Activated CD4-positive, alpha-beta T cell treated with anti-CD3 and anti-CD28 coated beads, Interleukin-2, amount 10 ng/mL, durations not matched to agents 7 days and 5 days (primary cell): ENCODE data around the gene SAMD5. TPM values are rescaled to one million over a fixed set of nuclear protein-coding genes. Genes with fewer than 3 reads are reported as not detected.

Experiments
- CTCF ChIA-PET: fragments of 350-600 bp; sonication (Branson Sonifier 250); formaldehyde crosslinking; loops from one replicate; lab custom pipeline; 2021; ENCODE audit warnings: antibody characterized with exemption; lab: Charles Lee
- POLR2A ChIA-PET: fragments of 350-600 bp; sonication (Branson Sonifier 250); formaldehyde crosslinking; loops from one replicate; lab custom pipeline; 2021; ENCODE audit warnings: antibody characterized with exemption; lab: Charles Lee
- DNase-seq: peaks from one replicate; pipeline ENCODE4 v3.0.0-alpha.2; 2020
- H3K27ac Mint-ChIP-seq: one replicate; pipeline ENCODE4 v1.8.0; 2021; ENCODE audit warnings: mild to moderate bottlenecking, moderate library complexity, mixed read lengths
- H3K27me3 Mint-ChIP-seq: one replicate; pipeline ENCODE4 v1.8.0; 2021; ENCODE audit warnings: mixed read lengths
- H3K36me3 Mint-ChIP-seq: one replicate; pipeline ENCODE4 v1.8.0; 2021; ENCODE audit warnings: low read depth, mixed read lengths
- H3K4me1 Mint-ChIP-seq: one replicate; pipeline ENCODE4 v1.8.0; 2021; ENCODE audit warnings: mixed read lengths
- H3K4me3 Mint-ChIP-seq: one replicate; pipeline ENCODE4 v1.8.0; 2021; ENCODE audit warnings: mild to moderate bottlenecking, moderate library complexity, mixed read lengths
- H3K9me3 Mint-ChIP-seq: one replicate; pipeline ENCODE4 v1.8.0; 2021; ENCODE audit warnings: mixed read lengths
- total RNA-seq, 2 experiments: library from RNA; stranded (reverse); gene quantifications; one replicate each; pipeline ENCODE4 v1.2.3, GENCODE V29; 2021

Gene SAMD5
- total RNA-seq, 2 experiments from 2014 or later, result not detected

GRCh38 chr6:147508866-147509608 lies 547 bp downstream of the SAMD5 start:
- POLR2A ChIA-PET, result no interaction called here
- Mint-ChIP-seq H3K4me3 (peak overlapping the region; percentile 56), H3K4me1 (peaks cover 13% of the 10 kb centered on the region), H3K27ac (no peak overlapping the region), H3K27me3 (peaks cover 50% of the 10 kb centered on the region), H3K36me3 (no peaks in the 10 kb centered on the region), H3K9me3 (no peaks in the 10 kb centered on the region)
- no peak for DNase-seq
- CTCF ChIA-PET, result no interaction called here

GRCh38 chr6:147509891-147510290 lies 1.4 kb downstream of the SAMD5 start:
- H3K36me3 Mint-ChIP-seq, result no peaks in the 10 kb centered on the region
- H3K27me3 Mint-ChIP-seq, result peaks cover 50% of the 10 kb centered on the region
- H3K4me3 Mint-ChIP-seq, result no peak overlapping the region
- ChIA-PET POLR2A (no interaction called here), CTCF (no interaction called here)
- H3K4me1 Mint-ChIP-seq, result peaks cover 13% of the 10 kb centered on the region
- no peaks in the 10 kb centered on the region for H3K9me3 Mint-ChIP-seq
- no peak for DNase-seq
- no peak overlapping the region for H3K27ac Mint-ChIP-seq

GRCh38 chr6:147510929-147511590 lies 2.6 kb downstream of the SAMD5 start:
- CTCF ChIA-PET, result no interaction called here
- no peak overlapping the region for H3K4me3 Mint-ChIP-seq
- POLR2A ChIA-PET, result no interaction called here
- H3K9me3 Mint-ChIP-seq, result no peaks in the 10 kb centered on the region
- H3K36me3 Mint-ChIP-seq, result no peaks in the 10 kb centered on the region
- H3K27ac Mint-ChIP-seq, result no peak overlapping the region
- DNase-seq, result no peak
- H3K27me3 Mint-ChIP-seq, result peaks cover 48% of the 10 kb centered on the region
- peaks cover 13% of the 10 kb centered on the region for H3K4me1 Mint-ChIP-seq

GRCh38 chr6:147514831-147515230 lies 6.3 kb downstream of the SAMD5 start:
- Mint-ChIP-seq H3K9me3 (no peaks in the 10 kb centered on the region), H3K27ac (no peak overlapping the region), H3K36me3 (no peaks in the 10 kb centered on the region), H3K27me3 (peaks cover 24% of the 10 kb centered on the region), H3K4me1 (no peaks in the 10 kb centered on the region), H3K4me3 (no peak overlapping the region)
- ChIA-PET CTCF (no interaction called here), POLR2A (no interaction called here)
- DNase-seq, result no peak

GRCh38 chr6:147515327-147515726 lies 6.8 kb downstream of the SAMD5 start:
- Mint-ChIP-seq H3K27me3 (peaks cover 19% of the 10 kb centered on the region), H3K4me3 (no peak overlapping the region), H3K9me3 (no peaks in the 10 kb centered on the region), H3K36me3 (no peaks in the 10 kb centered on the region), H3K4me1 (no peaks in the 10 kb centered on the region), H3K27ac (no peak overlapping the region)
- no peak for DNase-seq
- ChIA-PET CTCF (no interaction called here), POLR2A (no interaction called here)

- no peak overlapping the region for H3K4me3 Mint-ChIP-seq
- POLR2A ChIA-PET, result no interaction called here
- no peak overlapping the region for H3K27ac Mint-ChIP-seq
- peaks cover 25% of the 10 kb centered on the region for H3K27me3 Mint-ChIP-seq
- no peaks in the 10 kb centered on the region for H3K9me3 Mint-ChIP-seq
- no peaks in the 10 kb centered on the region for H3K36me3 Mint-ChIP-seq
- CTCF ChIA-PET, result interaction anchor here (2.0 kb wide), 1 partner anchor 16 kb away, joined by 4 read pairs; no protein-coding TSS in a partner anchor
- DNase-seq, result no peak
- H3K4me1 Mint-ChIP-seq, result no peaks in the 10 kb centered on the region
Observed at GRCh38 chr6:147522597-147522996, 14.1 kb downstream of the SAMD5 start.

- Mint-ChIP-seq H3K4me1 (peaks cover 7% of the 10 kb centered on the region), H3K27me3 (peaks cover 29% of the 10 kb centered on the region), H3K36me3 (no peaks in the 10 kb centered on the region), H3K4me3 (no peak overlapping the region), H3K27ac (no peak overlapping the region), H3K9me3 (no peaks in the 10 kb centered on the region)
- CTCF ChIA-PET, result no interaction called here
- POLR2A ChIA-PET, result no interaction called here
- no peak for DNase-seq
Observed at GRCh38 chr6:147525519-147526209, 17.2 kb downstream of the SAMD5 start.

GRCh38 chr6:147527197-147527596 lies 18.7 kb downstream of the SAMD5 start:
- H3K27ac Mint-ChIP-seq, result no peak overlapping the region
- no peaks in the 10 kb centered on the region for H3K36me3 Mint-ChIP-seq
- H3K9me3 Mint-ChIP-seq, result no peaks in the 10 kb centered on the region
- H3K27me3 Mint-ChIP-seq, result peaks cover 34% of the 10 kb centered on the region
- no peak for DNase-seq
- no peak overlapping the region for H3K4me3 Mint-ChIP-seq
- ChIA-PET POLR2A (no interaction called here), CTCF (no interaction called here)
- peaks cover 9% of the 10 kb centered on the region for H3K4me1 Mint-ChIP-seq

- peaks cover 9% of the 10 kb centered on the region for H3K4me1 Mint-ChIP-seq
- POLR2A ChIA-PET, result no interaction called here
- H3K27ac Mint-ChIP-seq, result no peak overlapping the region
- no peak overlapping the region for H3K4me3 Mint-ChIP-seq
- H3K9me3 Mint-ChIP-seq, result no peaks in the 10 kb centered on the region
- peaks cover 30% of the 10 kb centered on the region for H3K27me3 Mint-ChIP-seq
- CTCF ChIA-PET, result no interaction called here
- no peaks in the 10 kb centered on the region for H3K36me3 Mint-ChIP-seq
- no peak for DNase-seq
Observed at GRCh38 chr6:147528511-147529145, 20.1 kb downstream of the SAMD5 start.

GRCh38 chr6:147530132-147531060 lies 21.9 kb downstream of the SAMD5 start:
- DNase-seq, result no peak
- no peaks in the 10 kb centered on the region for H3K36me3 Mint-ChIP-seq
- H3K4me1 Mint-ChIP-seq, result peaks cover 9% of the 10 kb centered on the region
- no peak overlapping the region for H3K4me3 Mint-ChIP-seq
- H3K9me3 Mint-ChIP-seq, result no peaks in the 10 kb centered on the region
- ChIA-PET CTCF (no interaction called here), POLR2A (no interaction called here)
- peak overlapping the region; percentile 31 for H3K27ac Mint-ChIP-seq
- H3K27me3 Mint-ChIP-seq, result peaks cover 19% of the 10 kb centered on the region

- no peaks in the 10 kb centered on the region for H3K9me3 Mint-ChIP-seq
- peaks cover 17% of the 10 kb centered on the region for H3K27me3 Mint-ChIP-seq
- no peak for DNase-seq
- ChIA-PET CTCF (no interaction called here), POLR2A (no interaction called here)
- peaks cover 9% of the 10 kb centered on the region for H3K4me1 Mint-ChIP-seq
- no peak overlapping the region for H3K4me3 Mint-ChIP-seq
- H3K36me3 Mint-ChIP-seq, result no peaks in the 10 kb centered on the region
- no peak overlapping the region for H3K27ac Mint-ChIP-seq
Observed at GRCh38 chr6:147531321-147531720, 22.8 kb downstream of the SAMD5 start.

GRCh38 chr6:147534116-147534860 lies 25.8 kb downstream of the SAMD5 start:
- Mint-ChIP-seq H3K36me3 (no peaks in the 10 kb centered on the region), H3K27ac (no peak overlapping the region), H3K9me3 (no peaks in the 10 kb centered on the region), H3K4me3 (no peak overlapping the region), H3K27me3 (peaks cover 14% of the 10 kb centered on the region), H3K4me1 (peaks cover 9% of the 10 kb centered on the region)
- ChIA-PET CTCF (no interaction called here), POLR2A (no interaction called here)
- DNase-seq, result no peak
